ENCODE data around the gene DNAJB4. TPM values are rescaled to one million over a fixed set of nuclear protein-coding genes. Genes with fewer than 3 reads are reported as not detected.

The DNAJB4 gene
- total and polyA plus RNA-seq, 8 donors, result 29.8 to 46.9 (median 44.2) TPM

GRCh38 chr1:77958850-77959249 is 45.9 kb upstream of the DNAJB4 start:
- peaks cover 6 to 100% of the 10 kb centered on the region in 2 donors for H3K36me3 ChIP-seq

GRCh38 chr1:77961392-77961791 is 43.3 kb upstream of the DNAJB4 start:
- Histone ChIP-seq H3K27me3 (no peaks in the 10 kb centered on the region), H3K27ac (no peak overlapping the region), H3K4me1 (no peaks in the 10 kb centered on the region), H3K9me3 (no peaks in the 10 kb centered on the region), H3K36me3 (peaks cover 8 to 100% of the 10 kb centered on the region in 2 donors), H3K4me3 (no peak overlapping the region)
- DNase-seq (no peak), ATAC-seq (no peak)
- no peak for TF ChIP-seq CTCF (IDR thresholded peaks at IDR 0.05)
- intact Hi-C loops (cut with DNase I), result no loop called here

More at GRCh38 chr1:77958850-77959249, 45.9 kb upstream of the DNAJB4 start:
- Histone ChIP-seq H3K27ac (no peak overlapping the region), H3K4me3 (no peak overlapping the region), H3K4me1 (no peaks in the 10 kb centered on the region), H3K9me3 (no peaks in the 10 kb centered on the region), H3K27me3 (no peaks in the 10 kb centered on the region)
- DNase-seq, result no peak
- no peak for TF ChIP-seq CTCF (IDR thresholded peaks at IDR 0.05)
- intact Hi-C loops (cut with DNase I), result no loop called here
- no peak for ATAC-seq

GRCh38 chr1:77966291-77966690 is 38.4 kb upstream of the DNAJB4 start:
- TF ChIP-seq CTCF (IDR thresholded peaks at IDR 0.05), result no peak
- intact Hi-C loops (cut with DNase I), result no loop called here
- no peaks in the 10 kb centered on the region for H3K9me3 ChIP-seq
- peaks cover 0 to 10% of the 10 kb centered on the region in 2 donors for H3K4me1 ChIP-seq
- peaks cover 15 to 92% of the 10 kb centered on the region in 2 donors for H3K36me3 ChIP-seq
- H3K27ac ChIP-seq, result no peak overlapping the region
- DNase-seq (no peak), ATAC-seq (peak; percentile 74)
- H3K27me3 ChIP-seq, result no peaks in the 10 kb centered on the region
- H3K4me3 ChIP-seq, result no peak overlapping the region

GRCh38 chr1:77970192-77970591 is 34.5 kb upstream of the DNAJB4 start:
- no peak for TF ChIP-seq CTCF (IDR thresholded peaks at IDR 0.05)
- peaks cover 6 to 43% of the 10 kb centered on the region in 2 donors for H3K4me1 ChIP-seq
- H3K27me3 ChIP-seq, result no peaks in the 10 kb centered on the region
- no peak overlapping the region for H3K4me3 ChIP-seq
- no peaks in the 10 kb centered on the region for H3K9me3 ChIP-seq
- intact Hi-C loops (cut with DNase I), result loop anchor here in 1 of 2 donors (10.0 kb wide), 1 partner anchor 145 kb away; no protein-coding TSS in a partner anchor
- H3K36me3 ChIP-seq, result peaks cover 9 to 53% of the 10 kb centered on the region in 2 donors
- ATAC-seq (no peak), DNase-seq (no peak)
- no peak overlapping the region for H3K27ac ChIP-seq

DNA sequence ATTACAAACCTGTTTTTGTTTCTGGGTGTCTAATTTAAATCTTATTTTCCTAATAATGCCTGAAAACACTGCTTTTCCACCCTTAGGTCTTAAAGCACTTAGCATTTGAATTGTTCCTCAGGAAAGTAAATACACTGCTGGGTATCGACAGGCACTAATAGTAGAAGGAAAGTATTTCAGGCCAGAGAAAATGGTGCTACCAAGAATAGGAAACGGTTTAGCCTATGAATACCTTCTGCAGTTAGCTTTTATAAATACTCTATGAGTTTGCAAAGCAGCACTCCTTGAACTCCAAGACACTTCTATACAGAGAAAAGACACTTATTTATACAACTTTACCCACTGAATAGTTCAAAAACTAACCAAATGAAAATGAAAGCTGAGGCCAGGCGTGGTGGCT is 32.7 kb upstream of the DNAJB4 start:
- no peak for ATAC-seq
- peaks cover 15 to 61% of the 10 kb centered on the region in 2 donors for H3K4me1 ChIP-seq

More for the DNA sequence above, 32.7 kb upstream of the DNAJB4 start:
- intact Hi-C loops (cut with DNase I), result loop anchor here in 1 of 2 donors (10.0 kb wide), 1 partner anchor 143 kb away; no protein-coding TSS in a partner anchor
- no peaks in the 10 kb centered on the region for H3K27me3 ChIP-seq
- DNase-seq, result no peak
- no peak overlapping the region for H3K27ac ChIP-seq
- H3K9me3 ChIP-seq, result no peaks in the 10 kb centered on the region
- TF ChIP-seq CTCF (IDR thresholded peaks at IDR 0.05), result no peak
- no peak overlapping the region for H3K4me3 ChIP-seq
- H3K36me3 ChIP-seq, result peaks cover under 1 to 38% of the 10 kb centered on the region in 2 donors

All from left lung (tissue), 10 donors.